ENCODE measurements around the gene ELP6.

DNA sequence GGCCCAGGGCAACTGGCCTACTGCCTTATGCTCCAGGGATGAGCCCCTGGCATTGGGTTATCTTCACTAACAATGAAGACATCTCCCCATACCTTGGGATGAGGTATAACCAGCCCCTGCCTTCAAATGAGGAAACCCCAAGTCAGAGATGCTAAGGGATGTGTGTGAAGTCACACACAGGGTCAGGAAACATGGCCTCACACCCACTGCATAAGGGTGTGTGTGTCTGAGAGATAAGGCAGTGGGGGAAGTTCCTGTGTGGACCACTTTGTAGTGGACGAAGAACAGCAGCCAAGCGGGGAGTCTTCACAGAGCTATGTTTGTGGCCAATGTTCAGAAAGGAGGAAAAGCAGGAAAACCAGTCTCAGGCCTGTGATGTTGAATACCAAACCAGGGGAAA is 10.5 kb downstream of the ELP6 start:
- TF ChIP-seq ZNF274 (IDR thresholded peaks at IDR 0.05; ENCODE audit: low read depth, low read length) (no peak), SUZ12 (IDR thresholded peaks at IDR 0.05; ENCODE audit: extremely low read depth, insufficient read depth, insufficient read length) (no peak), YY1 (IDR thresholded peaks at IDR 0.05; ENCODE audit: insufficient read depth, insufficient read length) (no peak)

Data from NT2/D1 (cell line).